A673 (cell line): ENCODE results near the gene KCND3.

Experiments used
- EZH2 ChIP-seq: fragments of 200-600 bp; sonication (generic); IDR thresholded peaks from 2 replicates; pipeline ENCODE4 v1.6.1; 2017; ENCODE audit warnings: borderline replicate concordance, low read depth, mild to moderate bottlenecking, mixed read lengths, antibody characterized with exemption, low read length; ENCODE audit not compliant: poor library complexity, severe bottlenecking
- TF ChIP-seq, protein P1 (sequence below): fragments of 300-800, 200-600 bp; sonication (generic); conservative IDR thresholded peaks from 2 replicates; pipeline ENCODE4 v1.5.1; 2017; ENCODE audit warnings: low read depth, mild to moderate bottlenecking, antibody characterized with exemption, low read length, moderate library complexity, mixed read lengths

GRCh38 chr1:111850109-111850508 lies 139.4 kb downstream of the KCND3 start:
- TF ChIP-seq, protein P1, sequence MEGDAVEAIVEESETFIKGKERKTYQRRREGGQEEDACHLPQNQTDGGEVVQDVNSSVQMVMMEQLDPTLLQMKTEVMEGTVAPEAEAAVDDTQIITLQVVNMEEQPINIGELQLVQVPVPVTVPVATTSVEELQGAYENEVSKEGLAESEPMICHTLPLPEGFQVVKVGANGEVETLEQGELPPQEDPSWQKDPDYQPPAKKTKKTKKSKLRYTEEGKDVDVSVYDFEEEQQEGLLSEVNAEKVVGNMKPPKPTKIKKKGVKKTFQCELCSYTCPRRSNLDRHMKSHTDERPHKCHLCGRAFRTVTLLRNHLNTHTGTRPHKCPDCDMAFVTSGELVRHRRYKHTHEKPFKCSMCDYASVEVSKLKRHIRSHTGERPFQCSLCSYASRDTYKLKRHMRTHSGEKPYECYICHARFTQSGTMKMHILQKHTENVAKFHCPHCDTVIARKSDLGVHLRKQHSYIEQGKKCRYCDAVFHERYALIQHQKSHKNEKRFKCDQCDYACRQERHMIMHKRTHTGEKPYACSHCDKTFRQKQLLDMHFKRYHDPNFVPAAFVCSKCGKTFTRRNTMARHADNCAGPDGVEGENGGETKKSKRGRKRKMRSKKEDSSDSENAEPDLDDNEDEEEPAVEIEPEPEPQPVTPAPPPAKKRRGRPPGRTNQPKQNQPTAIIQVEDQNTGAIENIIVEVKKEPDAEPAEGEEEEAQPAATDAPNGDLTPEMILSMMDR = no peak
- TF ChIP-seq EZH2 = no peak
